Subcutaneous abdominal adipose tissue (tissue), 5 donors: ENCODE measurements around the gene LCLAT1.

Experiments
- H3K27ac ChIP-seq: one replicate; pipeline ENCODE4 v1.7.0; 2013; ENCODE audit warnings: low read depth, mild to moderate bottlenecking, inconsistent platforms, low read length, moderate library complexity
- H3K27me3 ChIP-seq, 5 donors: one replicate each; pipeline ENCODE4 v1.7.0; 2013; ENCODE audit warnings: low read length in 5 of 5, inconsistent platforms in 1 of 5; ENCODE audit not compliant: control insufficient read depth in 5 of 5, insufficient read depth in 4 of 5
- H3K36me3 ChIP-seq, 5 donors: one replicate each; pipeline ENCODE4 v1.7.0; 2013; ENCODE audit warnings: low read length in 5 of 5; ENCODE audit not compliant: control insufficient read depth in 5 of 5, insufficient read depth in 5 of 5
- H3K4me1 ChIP-seq, 5 donors: one replicate each; pipeline ENCODE4 v1.7.0; 2013; ENCODE audit warnings: low read length in 5 of 5, mild to moderate bottlenecking in 3 of 5, moderate library complexity in 1 of 5; ENCODE audit not compliant: control insufficient read depth in 5 of 5, insufficient read depth in 5 of 5
- H3K4me3 ChIP-seq, 5 donors: one replicate each; pipeline ENCODE4 v1.7.0; 2013; ENCODE audit warnings: low read length in 5 of 5, low read depth in 1 of 5
- H3K9ac ChIP-seq, 5 donors: one replicate each; pipeline ENCODE4 v1.7.0; 2013; ENCODE audit warnings: low read length in 5 of 5, mild to moderate bottlenecking in 4 of 5, moderate library complexity in 3 of 5
- H3K9me3 ChIP-seq, 5 donors: one replicate each; pipeline ENCODE4 v1.7.0; 2013; ENCODE audit warnings: low read length in 5 of 5; ENCODE audit not compliant: control insufficient read depth in 5 of 5
- donor health status: healthy.
- donor health status: healthy.
- donor health status: healthy.
- donor health status: healthy.
- donor health status: healthy.

The LCLAT1 gene

GRCh38 chr2:30691091-30691947 is 244.3 kb downstream of the LCLAT1 start:
- H3K4me1 ChIP-seq: no peaks in the 10 kb centered on the region
- H3K4me3 ChIP-seq: no peak overlapping the region
- H3K36me3 ChIP-seq: no peaks in the 10 kb centered on the region
- no peak overlapping the region for H3K27ac ChIP-seq
- H3K27me3 ChIP-seq: peaks cover 0 to 6% (median 4%) of the 10 kb centered on the region in 5 donors
- H3K9ac ChIP-seq: no peak overlapping the region
- H3K9me3 ChIP-seq: no peaks in the 10 kb centered on the region

GRCh38 chr2:30691948-30692828 is 245.1 kb downstream of the LCLAT1 start:
- H3K4me3 ChIP-seq: no peak overlapping the region
- H3K4me1 ChIP-seq: no peaks in the 10 kb centered on the region
- H3K27me3 ChIP-seq: peaks cover 0 to 6% (median 4%) of the 10 kb centered on the region in 5 donors
- H3K36me3 ChIP-seq: no peaks in the 10 kb centered on the region
- no peaks in the 10 kb centered on the region for H3K9me3 ChIP-seq
- H3K9ac ChIP-seq: no peak overlapping the region
- no peak overlapping the region for H3K27ac ChIP-seq

DNA sequence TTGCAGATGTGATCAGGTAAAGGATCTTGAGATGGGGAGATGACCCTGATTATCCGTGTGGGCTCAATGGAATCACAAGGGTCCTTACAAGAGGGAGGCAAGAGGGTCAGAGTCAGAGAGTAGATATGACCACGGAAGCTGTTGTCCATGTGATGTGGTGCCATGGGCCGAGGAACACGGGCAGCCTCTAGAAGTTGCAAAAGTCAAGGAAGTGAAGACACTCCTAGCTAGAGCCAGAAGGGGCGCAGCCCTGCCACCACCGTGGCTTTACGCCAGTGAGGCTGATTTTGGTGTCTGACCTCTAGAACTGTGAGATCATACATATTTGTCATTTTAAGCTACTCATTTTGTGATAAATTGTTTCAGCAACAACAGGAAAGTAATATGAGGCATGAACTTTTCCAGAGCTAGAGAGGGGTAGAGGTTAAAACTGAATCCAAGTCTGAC is 245.8 kb downstream of the LCLAT1 start:
- Histone ChIP-seq H3K9ac (no peak overlapping the region), H3K36me3 (no peaks in the 10 kb centered on the region), H3K27me3 (peaks cover 0 to 6% (median 4%) of the 10 kb centered on the region in 5 donors), H3K4me1 (no peaks in the 10 kb centered on the region), H3K27ac (no peak overlapping the region), H3K4me3 (no peak overlapping the region), H3K9me3 (no peaks in the 10 kb centered on the region)
